Esophagus squamous epithelium (tissue), 4 donors: ENCODE results near the gene ICE2.

Experiments
- POLR2A ChIP-seq, 4 donors: fragments of 450-650 bp; IDR thresholded peaks; one replicate each; pipeline ENCODE4 v1.6.1; 2017; ENCODE audit warnings: antibody characterized with exemption in 4 of 4, mild to moderate bottlenecking in 4 of 4, moderate library complexity in 3 of 4
- TF ChIP-seq, protein P1 (sequence below), 6 experiments: fragments of 450-650 bp in 4 of 6; fragments of 200-600 bp in 2 of 6; sonication (generic) in 2 of 6; IDR thresholded peaks; one replicate each; pipeline ENCODE4 v1.5.1; 2016 to 2019; ENCODE audit warnings: antibody characterized with exemption in 6 of 6, mild to moderate bottlenecking in 4 of 6, moderate library complexity in 4 of 6

DNA sequence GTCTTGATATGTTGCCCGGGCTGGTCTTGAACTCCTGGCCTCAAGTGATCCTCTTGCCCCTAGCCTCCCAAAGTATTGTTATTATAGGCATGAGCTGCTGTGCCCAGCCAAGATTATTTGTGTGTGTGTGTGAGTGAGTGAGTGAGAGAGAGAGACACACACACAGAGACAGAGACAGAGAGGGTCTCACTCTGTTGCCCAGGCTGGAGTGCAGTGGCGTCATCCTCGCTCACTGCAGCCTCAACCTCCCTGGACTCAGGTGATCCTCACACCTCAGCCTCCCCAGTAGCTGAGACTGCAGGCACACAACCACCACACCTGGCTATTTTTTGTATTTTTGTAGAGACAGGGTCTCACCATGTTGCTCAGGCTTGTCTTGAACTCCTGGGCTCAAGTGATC lies 5.8 kb downstream of the ICE2 start:
- TF ChIP-seq, protein P1, sequence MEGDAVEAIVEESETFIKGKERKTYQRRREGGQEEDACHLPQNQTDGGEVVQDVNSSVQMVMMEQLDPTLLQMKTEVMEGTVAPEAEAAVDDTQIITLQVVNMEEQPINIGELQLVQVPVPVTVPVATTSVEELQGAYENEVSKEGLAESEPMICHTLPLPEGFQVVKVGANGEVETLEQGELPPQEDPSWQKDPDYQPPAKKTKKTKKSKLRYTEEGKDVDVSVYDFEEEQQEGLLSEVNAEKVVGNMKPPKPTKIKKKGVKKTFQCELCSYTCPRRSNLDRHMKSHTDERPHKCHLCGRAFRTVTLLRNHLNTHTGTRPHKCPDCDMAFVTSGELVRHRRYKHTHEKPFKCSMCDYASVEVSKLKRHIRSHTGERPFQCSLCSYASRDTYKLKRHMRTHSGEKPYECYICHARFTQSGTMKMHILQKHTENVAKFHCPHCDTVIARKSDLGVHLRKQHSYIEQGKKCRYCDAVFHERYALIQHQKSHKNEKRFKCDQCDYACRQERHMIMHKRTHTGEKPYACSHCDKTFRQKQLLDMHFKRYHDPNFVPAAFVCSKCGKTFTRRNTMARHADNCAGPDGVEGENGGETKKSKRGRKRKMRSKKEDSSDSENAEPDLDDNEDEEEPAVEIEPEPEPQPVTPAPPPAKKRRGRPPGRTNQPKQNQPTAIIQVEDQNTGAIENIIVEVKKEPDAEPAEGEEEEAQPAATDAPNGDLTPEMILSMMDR (IDR thresholded peaks at IDR 0.05): no peak
- no peak for TF ChIP-seq POLR2A (IDR thresholded peaks at IDR 0.05)
